Breast epithelium (tissue), 4 donors: Measurements from ENCODE around the gene CABP7. TPM values are rescaled to one million over a fixed set of nuclear protein-coding genes. Genes with fewer than 3 reads are reported as not detected.

Experiments
- DNase-seq, 2 donors: peaks; one replicate each; pipeline ENCODE4 v3.0.0-alpha.2; 2019; ENCODE audit warnings: low spot score in 2 of 2
- H3K27ac ChIP-seq, 2 donors: fragments of 200-600 bp; sonication (generic) in 1 of 2; one replicate each; pipeline ENCODE4 v1.5.1; 2016 to 2019; ENCODE audit warnings: mild to moderate bottlenecking in 1 of 2
- H3K27me3 ChIP-seq, 2 donors: fragments of 200-600 bp; sonication (generic) in 1 of 2; one replicate each; pipeline versions ENCODE4 v1.5.1 to v1.6.0; 2017 to 2019; ENCODE audit warnings: control low read depth in 1 of 2, mild to moderate bottlenecking in 1 of 2
- H3K36me3 ChIP-seq: fragments of 200-600 bp; one replicate; pipeline ENCODE4 v1.5.1; 2019
- H3K4me1 ChIP-seq, 2 donors: fragments of 200-600 bp; sonication (generic); one replicate each; pipeline ENCODE4 v1.5.1; 2016 to 2019; ENCODE audit warnings: control low read depth in 1 of 2
- H3K4me3 ChIP-seq, 3 donors: fragments of 200-600 bp; sonication (generic); 1 replicate in 2 of 3; 2 replicates in 1 of 3; pipeline ENCODE4 v1.5.1; 2016 to 2019; ENCODE audit warnings: mild to moderate bottlenecking in 3 of 3, moderate library complexity in 2 of 3
- H3K9me3 ChIP-seq, 2 donors: fragments of 200-600 bp; sonication (generic) in 1 of 2; one replicate each; pipeline ENCODE4 v1.5.1; 2016 to 2019; ENCODE audit warnings: control low read depth in 1 of 2
- POLR2A ChIP-seq: fragments of 450-650 bp; IDR thresholded peaks from one replicate; pipeline ENCODE4 v1.6.1; 2016; ENCODE audit warnings: antibody characterized with exemption, mild to moderate bottlenecking, moderate library complexity
- POLR2AphosphoS5 ChIP-seq, 3 donors: sonication (generic); formaldehyde crosslinking; IDR thresholded peaks; one replicate each; pipeline ENCODE4 v1.6.1; 2017; ENCODE audit warnings: antibody characterized with exemption in 3 of 3
- intact Hi-C: fragments of 100-400 bp; cut with DNase I; formaldehyde crosslinking; loops from one replicate; pipeline ENCODE4 v1.15.1; 2023; ENCODE audit warnings: low total_unique reads
- total RNA-seq, 3 donors: library from RNA; depleted of rRNA; stranded (reverse); fragments of >200 nt; gene quantifications; one replicate each; pipeline ENCODE4 v1.1.0, GENCODE V29; 2016
- TF ChIP-seq, protein P1 (sequence below), 3 donors: fragments of 450-650 bp; IDR thresholded peaks; one replicate each; pipeline ENCODE4 v1.5.1; 2016 to 2017; ENCODE audit warnings: antibody characterized with exemption in 3 of 3, mild to moderate bottlenecking in 3 of 3, moderate library complexity in 3 of 3

The CABP7 gene
- total RNA-seq, 3 donors from 2014 or later: not detected

DNA sequence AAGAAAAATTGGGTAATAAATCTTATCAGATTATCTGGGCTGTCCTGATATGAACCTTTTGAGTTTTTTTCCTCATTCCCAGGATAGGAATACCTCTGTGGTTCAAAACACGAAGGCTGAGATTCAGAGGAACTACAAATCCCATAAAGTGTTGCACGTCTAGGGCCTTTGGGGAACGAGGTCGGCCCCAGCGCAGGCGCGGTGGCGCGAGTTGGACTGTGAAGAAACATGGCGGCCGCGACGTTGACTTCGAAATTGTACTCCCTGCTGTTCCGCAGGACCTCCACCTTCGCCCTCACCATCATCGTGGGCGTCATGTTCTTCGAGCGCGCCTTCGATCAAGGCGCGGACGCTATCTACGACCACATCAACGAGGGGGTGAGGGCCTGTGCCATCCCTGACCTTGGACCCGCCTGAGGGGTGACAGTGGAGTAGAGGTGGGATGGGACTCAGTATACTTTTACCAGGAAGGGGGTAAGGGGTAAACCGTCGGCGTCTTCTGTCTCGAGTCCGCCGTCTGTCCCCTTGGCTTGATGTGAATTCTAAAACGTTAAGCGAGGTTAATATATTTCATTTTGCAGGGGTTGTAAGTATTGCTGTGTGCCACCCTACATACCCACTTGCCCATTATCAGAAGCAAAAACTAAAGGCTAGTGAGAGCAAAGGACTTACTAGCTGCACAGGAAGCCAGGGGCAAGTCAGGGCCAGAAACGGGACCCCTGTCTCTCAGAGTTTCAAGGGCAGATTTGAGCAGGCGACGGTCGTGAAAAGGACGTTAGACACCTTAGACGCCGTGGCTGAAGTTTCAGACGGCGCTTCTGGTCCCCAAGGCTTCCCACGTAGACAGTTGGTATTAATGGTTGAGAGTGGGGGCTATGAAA is 47.6 kb downstream of the CABP7 start, which contains the start of gene UQCR10:
UQCR10 (plus strand) TSS at position 199 of the 881 bp plus-strand sequence; CDS start at position 229, 30 bp downstream.
- Histone ChIP-seq H3K4me1 (peaks cover 8 to 10% of the 10 kb centered on the region in 2 donors), H3K36me3 (no peaks in the 10 kb centered on the region), H3K4me3 (peak within 1 kb of the TSS; percentile 91 to 98 (median 91)), H3K27me3 (no peaks in the 10 kb centered on the region), H3K27ac (peak within 1 kb of the TSS; percentile 92), H3K9me3 (no peaks in the 10 kb centered on the region)
- DNase-seq: peak; percentile 88 to 89
- intact Hi-C loops: loop anchor here (10.0 kb wide), 1 partner anchor 453 kb away; the partner anchor contains the start of gene RASL10A
- peak; percentile 51 for TF ChIP-seq POLR2A
- TF ChIP-seq, protein P1, sequence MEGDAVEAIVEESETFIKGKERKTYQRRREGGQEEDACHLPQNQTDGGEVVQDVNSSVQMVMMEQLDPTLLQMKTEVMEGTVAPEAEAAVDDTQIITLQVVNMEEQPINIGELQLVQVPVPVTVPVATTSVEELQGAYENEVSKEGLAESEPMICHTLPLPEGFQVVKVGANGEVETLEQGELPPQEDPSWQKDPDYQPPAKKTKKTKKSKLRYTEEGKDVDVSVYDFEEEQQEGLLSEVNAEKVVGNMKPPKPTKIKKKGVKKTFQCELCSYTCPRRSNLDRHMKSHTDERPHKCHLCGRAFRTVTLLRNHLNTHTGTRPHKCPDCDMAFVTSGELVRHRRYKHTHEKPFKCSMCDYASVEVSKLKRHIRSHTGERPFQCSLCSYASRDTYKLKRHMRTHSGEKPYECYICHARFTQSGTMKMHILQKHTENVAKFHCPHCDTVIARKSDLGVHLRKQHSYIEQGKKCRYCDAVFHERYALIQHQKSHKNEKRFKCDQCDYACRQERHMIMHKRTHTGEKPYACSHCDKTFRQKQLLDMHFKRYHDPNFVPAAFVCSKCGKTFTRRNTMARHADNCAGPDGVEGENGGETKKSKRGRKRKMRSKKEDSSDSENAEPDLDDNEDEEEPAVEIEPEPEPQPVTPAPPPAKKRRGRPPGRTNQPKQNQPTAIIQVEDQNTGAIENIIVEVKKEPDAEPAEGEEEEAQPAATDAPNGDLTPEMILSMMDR (IDR thresholded peaks at IDR 0.05): no peak
- TF ChIP-seq POLR2AphosphoS5 (IDR thresholded peaks at IDR 0.05): peak; percentile 75 to 95 (median 90)

DNA sequence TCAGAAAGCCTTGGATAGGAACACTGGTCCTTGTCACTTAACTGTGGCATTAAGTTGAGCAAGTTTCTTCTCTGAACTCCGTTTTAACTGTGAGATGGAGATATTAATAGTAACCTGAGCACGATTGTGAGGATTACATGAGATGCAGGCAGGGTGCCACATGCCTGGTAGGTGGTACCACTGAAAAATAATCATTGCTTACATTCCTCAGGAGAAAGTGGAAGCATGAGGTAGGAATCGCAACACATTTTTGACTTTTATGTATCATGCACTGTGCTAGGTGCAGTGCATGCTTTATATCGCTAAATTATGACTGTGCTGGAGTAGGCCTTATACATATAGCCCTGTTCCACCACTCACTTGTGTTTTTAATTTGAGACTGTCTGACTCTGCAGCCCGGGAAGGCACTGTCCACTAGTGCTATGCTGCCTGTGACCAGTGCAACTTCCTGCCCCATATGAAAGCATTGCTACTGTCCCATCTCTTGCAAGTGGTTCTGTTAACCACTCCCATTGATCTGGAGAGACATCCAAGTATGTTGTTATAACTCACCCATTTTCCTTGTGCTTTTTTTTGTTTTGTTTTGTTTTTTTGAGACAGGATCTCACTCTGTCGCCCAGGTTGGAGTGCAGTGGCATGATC is 48.4 kb downstream of the CABP7 start:
- Histone ChIP-seq H3K36me3 (no peaks in the 10 kb centered on the region), H3K27me3 (no peaks in the 10 kb centered on the region), H3K27ac (peak overlapping the region in 1 of 2 donors; percentile 92), H3K4me1 (peaks cover 8 to 10% of the 10 kb centered on the region in 2 donors), H3K9me3 (no peaks in the 10 kb centered on the region), H3K4me3 (peak overlapping the region; percentile 91 to 98 (median 91))
- TF ChIP-seq, protein P1 (IDR thresholded peaks at IDR 0.05): no peak
- TF ChIP-seq POLR2AphosphoS5 (IDR thresholded peaks at IDR 0.05): no peak
- TF ChIP-seq POLR2A: no peak
- intact Hi-C loops: loop anchor here (10.0 kb wide), 1 partner anchor 453 kb away; the partner anchor contains the start of gene RASL10A
- no peak for DNase-seq

DNA sequence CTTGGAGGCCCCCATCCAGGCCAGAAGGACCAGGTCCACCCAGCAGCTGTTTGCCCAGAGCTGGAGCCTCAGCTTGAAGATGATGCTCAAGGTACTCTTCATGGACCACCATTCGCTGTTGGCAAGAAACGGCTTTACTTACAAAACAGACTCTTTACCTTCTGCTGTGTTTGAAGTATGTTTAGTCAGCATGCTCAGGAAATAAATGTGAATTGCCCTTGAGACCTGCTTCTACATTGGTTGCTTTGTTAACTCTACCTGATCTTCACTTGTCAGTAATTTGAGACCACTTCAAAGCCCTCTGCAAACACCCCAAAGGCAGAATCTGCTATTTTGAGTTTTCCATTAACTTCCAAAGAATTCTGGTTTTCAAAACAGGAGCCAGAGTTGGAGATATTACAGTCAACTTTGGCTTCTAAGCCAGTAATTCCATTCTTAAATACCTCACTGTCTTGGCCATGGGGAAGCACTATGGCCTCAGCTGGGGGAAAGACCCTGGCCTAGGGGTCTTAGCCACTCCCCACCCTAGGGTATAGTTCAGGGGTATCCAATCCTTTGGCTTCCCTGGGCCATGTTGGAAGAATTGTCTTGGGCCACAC is 50.0 kb downstream of the CABP7 start:
- Histone ChIP-seq H3K27me3 (no peaks in the 10 kb centered on the region), H3K9me3 (no peaks in the 10 kb centered on the region), H3K4me3 (no peak overlapping the region), H3K27ac (no peak overlapping the region), H3K4me1 (peaks cover 8 to 10% of the 10 kb centered on the region in 2 donors), H3K36me3 (no peaks in the 10 kb centered on the region)
- intact Hi-C loops: loop anchor here (10.0 kb wide), 1 partner anchor 455 kb away; the partner anchor contains the start of gene RASL10A
- TF ChIP-seq POLR2AphosphoS5 (IDR thresholded peaks at IDR 0.05): no peak
- TF ChIP-seq, protein P1 (IDR thresholded peaks at IDR 0.05): no peak
- TF ChIP-seq POLR2A: no peak
- DNase-seq: no peak

DNA sequence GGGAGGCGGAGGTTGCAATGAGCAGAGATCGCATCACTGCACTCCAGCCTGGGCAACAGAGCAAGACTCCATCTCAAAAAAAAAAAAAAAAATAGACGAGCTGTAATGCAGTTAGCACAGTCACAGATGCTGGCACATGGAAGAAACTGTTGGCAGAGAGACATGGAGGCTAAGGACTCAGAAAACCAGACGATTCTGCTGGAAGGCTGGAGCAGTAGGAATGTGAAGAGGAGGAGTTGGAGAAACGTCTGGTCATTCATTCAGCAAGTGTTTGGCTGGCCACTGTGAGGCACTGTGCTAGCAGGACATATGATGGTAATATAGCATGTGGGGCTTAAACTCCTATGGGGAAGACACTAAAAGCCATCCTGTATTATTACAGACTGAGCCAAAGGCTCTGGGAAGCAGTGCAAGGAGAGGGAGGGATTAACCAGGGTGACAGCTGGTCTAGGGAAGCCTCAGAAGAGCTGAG is 52.4 kb downstream of the CABP7 start:
- no peaks in the 10 kb centered on the region for H3K36me3 ChIP-seq
- no peaks in the 10 kb centered on the region for H3K9me3 ChIP-seq
- intact Hi-C loops: no loop called here
- no peak overlapping the region for H3K27ac ChIP-seq
- no peak overlapping the region for H3K4me3 ChIP-seq
- DNase-seq: no peak
- TF ChIP-seq, protein P1 (IDR thresholded peaks at IDR 0.05): no peak
- TF ChIP-seq POLR2A (no peak), POLR2AphosphoS5 (IDR thresholded peaks at IDR 0.05) (no peak)
- peaks cover 5 to 8% of the 10 kb centered on the region in 2 donors for H3K4me1 ChIP-seq
- no peaks in the 10 kb centered on the region for H3K27me3 ChIP-seq
